SK-N-SH (cell line): ENCODE results near the gene CRIP2. TPM values are rescaled to one million over a fixed set of nuclear protein-coding genes. Genes with fewer than 3 reads are reported as not detected.

Experiments used
- CTCF ChIA-PET: fragments of 300-600, 350-600 bp; formaldehyde crosslinking; extraction: SDS; loops from one replicate; lab custom pipeline; 2021; lab: Yijun Ruan, JAX
- POLR2A ChIA-PET: fragments of 350-600 bp; sonication (Branson Sonifier 250); formaldehyde crosslinking; extraction: SDS; loops from one replicate; lab custom pipeline; 2020; ENCODE audit warnings: antibody characterized with exemption, inconsistent platforms; lab: Yijun Ruan, JAX
- DNase-seq: peaks from one replicate; pipeline ENCODE4 v3.0.0; 2012
- H2AFZ ChIP-seq: fragments of 200-600 bp; sonication (generic); 2 replicates; pipeline ENCODE4 v1.8.1; 2016; ENCODE audit warnings: antibody characterized with exemption, mild to moderate bottlenecking, low read depth
- H3F3A ChIP-seq: fragments of 200-600 bp; sonication (generic); replicated peaks from 2 replicates; pipeline ENCODE3; 2016; ENCODE audit warnings: antibody characterized with exemption, mild to moderate bottlenecking; ENCODE audit not compliant: insufficient read depth
- H3K27ac ChIP-seq, 2 experiments: fragments of 200-500 bp in 1 of 2; fragments of 200-600 bp in 1 of 2; sonication (Bioruptor generic) in 1 of 2; sonication (generic), shearing (Covaris generic) in 1 of 2; 2 replicates each; pipeline versions ENCODE4 v1.5.1 to v1.6.1; 2014 to 2016; ENCODE audit warnings: low read depth in 2 of 2, inconsistent platforms in 1 of 2, low read length in 1 of 2, mild to moderate bottlenecking in 1 of 2, mixed read lengths in 1 of 2
- H3K27me3 ChIP-seq: fragments of 200-600 bp; sonication (generic), shearing (Covaris generic); 2 replicates; pipeline ENCODE4 v1.6.1; 2016; ENCODE audit warnings: mixed run types; ENCODE audit not compliant: insufficient read depth
- H3K36me3 ChIP-seq, 2 experiments: fragments of 200-500 bp in 1 of 2; fragments of 200-600 bp in 1 of 2; sonication (Bioruptor generic) in 1 of 2; sonication (generic) in 1 of 2; replicated peaks in 1 of 2; 2 replicates each; pipeline versions ENCODE3 to v1.5.1; 2014 to 2016; ENCODE audit warnings: low read length in 1 of 2, mild to moderate bottlenecking in 1 of 2; ENCODE audit not compliant: insufficient read depth in 2 of 2, control insufficient read depth in 1 of 2
- H3K4me1 ChIP-seq, 2 experiments: fragments of 200-500 bp in 1 of 2; fragments of 200-600 bp in 1 of 2; sonication (Bioruptor generic) in 1 of 2; sonication (generic), shearing (Covaris generic) in 1 of 2; 2 replicates each; pipeline versions ENCODE4 v1.5.1 to v1.6.1; 2014 to 2016; ENCODE audit warnings: low read depth in 1 of 2, low read length in 1 of 2, mixed run types in 1 of 2; ENCODE audit not compliant: insufficient read depth in 2 of 2, control insufficient read depth in 1 of 2
- H3K4me2 ChIP-seq: fragments of 200-600 bp; sonication (generic), shearing (Covaris generic); 2 replicates; pipeline ENCODE4 v1.6.1; 2017; ENCODE audit warnings: mixed run types
- H3K4me3 ChIP-seq, 2 experiments: fragments of 200-500 bp in 1 of 2; fragments of 200-600 bp in 1 of 2; sonication (Bioruptor generic) in 1 of 2; sonication (generic), shearing (Covaris generic) in 1 of 2; 2 replicates each; pipeline versions ENCODE4 v1.5.1 to v1.8.1; 2014 to 2016; ENCODE audit warnings: low read depth in 2 of 2, inconsistent platforms in 1 of 2, low read length in 1 of 2, mild to moderate bottlenecking in 1 of 2, mixed read lengths in 1 of 2, moderate library complexity in 1 of 2
- H3K79me2 ChIP-seq: fragments of 200-600 bp; sonication (generic); 2 replicates; pipeline ENCODE4 v1.8.1; 2017; ENCODE audit warnings: mild to moderate bottlenecking; ENCODE audit not compliant: insufficient read depth
- H3K9ac ChIP-seq: fragments of 200-600 bp; sonication (generic); 2 replicates; pipeline ENCODE4 v1.6.1; 2017; ENCODE audit warnings: mixed run types
- H3K9me2 ChIP-seq: fragments of 200-600 bp; sonication (generic); 2 replicates; pipeline ENCODE4 v1.6.1; 2017; ENCODE audit warnings: mixed run types
- H3K9me3 ChIP-seq: fragments of 200-600 bp; sonication (generic); 2 replicates; pipeline ENCODE4 v1.6.1; 2017; ENCODE audit warnings: mixed run types, mild to moderate bottlenecking, moderate library complexity
- H4K20me1 ChIP-seq: fragments of 200-600 bp; sonication (generic); 2 replicates; pipeline ENCODE4 v1.6.1; 2017; ENCODE audit warnings: mild to moderate bottlenecking, mixed run types; ENCODE audit not compliant: insufficient read depth
- ELF1 ChIP-seq: IDR thresholded peaks from 2 replicates; pipeline ENCODE4 v1.4.0; 2012
- EP300 ChIP-seq, 2 experiments: IDR thresholded peaks; 2 replicates each; pipeline versions ENCODE4 v1.4.0 to v1.6.1; 2012; ENCODE audit warnings: borderline replicate concordance in 1 of 2, low read depth in 1 of 2, low read length in 1 of 2
- EZH2phosphoT487 ChIP-seq: fragments of 200-600 bp; sonication (generic); IDR thresholded peaks from 2 replicates; pipeline ENCODE4 v1.6.1; 2017; ENCODE audit warnings: low read depth, mixed run types, mild to moderate bottlenecking, antibody characterized with exemption, moderate library complexity, borderline replicate concordance
- FOSL2 ChIP-seq: IDR thresholded peaks from 2 replicates; pipeline ENCODE4 v1.4.0; 2012; ENCODE audit warnings: low read depth, mild to moderate bottlenecking, moderate library complexity, borderline replicate concordance
- FOXJ3 ChIP-seq: sonication (generic); formaldehyde crosslinking; IDR thresholded peaks from 2 replicates; pipeline ENCODE4 v1.5.1; 2020; ENCODE audit warnings: mild to moderate bottlenecking, missing genetic modification reagents
- FOXM1 ChIP-seq: IDR thresholded peaks from 2 replicates; pipeline ENCODE4 v1.4.0; 2012; ENCODE audit warnings: low read depth, mild to moderate bottlenecking
- GABPA ChIP-seq: IDR thresholded peaks from 2 replicates; pipeline ENCODE4 v1.4.0; 2012; ENCODE audit warnings: low read depth, mild to moderate bottlenecking
- GATA2 ChIP-seq: sonication (generic); formaldehyde crosslinking; IDR thresholded peaks from 2 replicates; pipeline ENCODE4 v1.5.0; 2020; ENCODE audit warnings: mild to moderate bottlenecking, missing genetic modification reagents
- MEF2A ChIP-seq: IDR thresholded peaks from 2 replicates; pipeline ENCODE4 v1.4.0; 2012; ENCODE audit warnings: low read depth, borderline replicate concordance
- NFIC ChIP-seq: IDR thresholded peaks from 2 replicates; pipeline ENCODE4 v1.4.0; 2012; ENCODE audit warnings: borderline replicate concordance
- POLR2AphosphoS5 ChIP-seq: IDR thresholded peaks from 2 replicates; pipeline ENCODE4 v1.6.1; 2012; ENCODE audit warnings: low read depth, low read length
- RAD21 ChIP-seq: IDR thresholded peaks from 2 replicates; pipeline ENCODE4 v1.6.1; 2012; ENCODE audit warnings: mild to moderate bottlenecking, low read length
- RCOR1 ChIP-seq: fragments of 150-350 bp; IDR thresholded peaks from 2 replicates; pipeline ENCODE4 v1.6.1; 2017; ENCODE audit warnings: antibody characterized with exemption, low read length
- RFX5 ChIP-seq: IDR thresholded peaks from 2 replicates; pipeline ENCODE4 v1.6.1; 2012; ENCODE audit warnings: mild to moderate bottlenecking, improper control_type of control experiment, low read length
- RXRA ChIP-seq: IDR thresholded peaks from 2 replicates; pipeline ENCODE4 v1.4.0; 2012; ENCODE audit warnings: low read depth, mild to moderate bottlenecking, borderline replicate concordance
- SMC3 ChIP-seq: IDR thresholded peaks from 2 replicates; pipeline ENCODE4 v1.6.1; 2012; ENCODE audit warnings: low read depth, low read length, improper control_type of control experiment
- TAF1 ChIP-seq: IDR thresholded peaks from 2 replicates; pipeline ENCODE4 v1.6.1; 2012; ENCODE audit warnings: low read depth, mild to moderate bottlenecking, low read length, moderate library complexity, borderline replicate concordance
- TEAD4 ChIP-seq: IDR thresholded peaks from 2 replicates; pipeline ENCODE4 v1.4.0; 2012; ENCODE audit warnings: mild to moderate bottlenecking, borderline replicate concordance; ENCODE audit not compliant: insufficient read depth
- YY1 ChIP-seq: IDR thresholded peaks from 2 replicates; pipeline ENCODE4 v1.4.0; 2012; ENCODE audit warnings: low read depth, mild to moderate bottlenecking
- WGBS: methylation state at CpG from one replicate; pipeline ENCODE4 v1.1.6; 2017; ENCODE audit warnings: low lambda C conversion rate; 5-methylcytosine and 5-hydroxymethylcytosine counted together
- polyA plus RNA-seq, 3 experiments: library from polyadenylated mRNA; depleted of rRNA; stranded (reverse); fragments of >200 nt; gene quantifications; 2 replicates each; pipeline ENCODE4 v1.2.3, GENCODE V29; 2012
- TF ChIP-seq, protein P1 (sequence below): fragments of 200-600 bp; sonication (generic); IDR thresholded peaks from 2 replicates; pipeline ENCODE4 v1.6.1; 2017; ENCODE audit warnings: antibody characterized with exemption, mild to moderate bottlenecking, moderate library complexity
- TF ChIP-seq, protein P2 (sequence below): IDR thresholded peaks from 2 replicates; pipeline ENCODE4 v1.4.0; 2012; ENCODE audit warnings: low read depth, borderline replicate concordance
- TF ChIP-seq, protein P3 (sequence below): IDR thresholded peaks from 2 replicates; pipeline ENCODE4 v1.6.1; 2012; ENCODE audit warnings: mild to moderate bottlenecking, low read depth, low read length, moderate library complexity

Gene CRIP2
- polyA plus RNA-seq, 1 of the 3 experiments (the other 2 are of a cell fraction): 335 TPM

- no peak for DNase-seq
- TF ChIP-seq RXRA (no peak), POLR2AphosphoS5 (no peak), FOXJ3 (CRISPR knock-in tag) (no peak), GATA2 (CRISPR knock-in tag) (no peak), TEAD4 (no peak), ELF1 (no peak), EZH2phosphoT487 (no peak), MEF2A (no peak), RFX5 (no peak)
- Histone ChIP-seq H4K20me1 (peaks cover 90% of the 10 kb centered on the region), H3K9me3 (no peaks in the 10 kb centered on the region), H3K27me3 (no peaks in the 10 kb centered on the region), H3K9me2 (no peaks in the 10 kb centered on the region), H3K4me3 (no peak overlapping the region), H2AFZ (no peak overlapping the region), H3K4me2 (no peak overlapping the region), H3K4me1 (peaks cover 0 to 5% of the 10 kb centered on the region in 2 experiments; a peak in 1 of 4 replicates), H3K79me2 (peaks cover 100% of the 10 kb centered on the region), H3K36me3 (peaks cover 3 to 17% of the 10 kb centered on the region in 2 experiments), H3K9ac (no peak overlapping the region), H3K27ac (no peak overlapping the region), H3F3A (peaks cover 21% of the 10 kb centered on the region)
- POLR2A ChIA-PET: interaction anchor here (1.1 kb wide), 1 partner anchor 448 kb away, joined by 3 read pairs; the partner anchor contains the start of gene CLBA1
- 95% methylated on average over 9 of the region's 17 CpGs for WGBS
- CTCF ChIA-PET: interaction anchor here (1.1 to 1.8 kb wide), 3 partner anchors 15 to 57 kb away, joined by 4 to 8 read pairs (median 5); no protein-coding TSS in a partner anchor
Observed at GRCh38 chr14:105433161-105433605, 41.4 kb upstream of the CRIP2 start.

DNA sequence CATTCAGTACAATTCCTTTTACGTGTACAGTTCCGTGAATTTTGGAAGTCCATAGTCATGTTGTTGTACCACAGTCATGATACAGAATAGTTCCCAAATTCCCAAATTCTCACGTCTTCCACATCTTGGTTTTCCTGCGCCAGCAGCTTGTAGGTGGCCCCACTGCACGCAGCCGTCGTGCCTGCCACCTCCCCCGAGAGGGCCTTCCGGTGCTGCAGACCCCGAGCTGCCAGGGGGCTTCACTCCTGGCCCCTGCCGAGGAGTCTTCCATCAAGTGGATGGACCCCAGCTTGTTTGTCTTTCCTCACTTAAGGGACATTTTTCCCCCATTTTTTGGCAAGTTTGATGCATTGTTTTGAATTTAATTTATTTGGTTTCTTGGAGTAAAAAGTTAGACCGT, 38.2 kb upstream of the CRIP2 start:
- H4K20me1 ChIP-seq: peaks cover 85% of the 10 kb centered on the region
- TF ChIP-seq FOXM1 (no peak), RAD21 (no peak), MEF2A (no peak), YY1 (no peak), FOSL2 (no peak), RCOR1 (no peak), EP300 (IDR thresholded peaks at IDR 0.05; ENCODE audit: borderline replicate concordance in 1 of 2, low read depth in 1 of 2, low read length in 1 of 2) (no peak), TAF1 (no peak), SMC3 (no peak), RXRA (no peak), EZH2phosphoT487 (no peak), NFIC (no peak), FOXJ3 (CRISPR knock-in tag) (no peak), GABPA (no peak)
- TF ChIP-seq, protein P1, sequence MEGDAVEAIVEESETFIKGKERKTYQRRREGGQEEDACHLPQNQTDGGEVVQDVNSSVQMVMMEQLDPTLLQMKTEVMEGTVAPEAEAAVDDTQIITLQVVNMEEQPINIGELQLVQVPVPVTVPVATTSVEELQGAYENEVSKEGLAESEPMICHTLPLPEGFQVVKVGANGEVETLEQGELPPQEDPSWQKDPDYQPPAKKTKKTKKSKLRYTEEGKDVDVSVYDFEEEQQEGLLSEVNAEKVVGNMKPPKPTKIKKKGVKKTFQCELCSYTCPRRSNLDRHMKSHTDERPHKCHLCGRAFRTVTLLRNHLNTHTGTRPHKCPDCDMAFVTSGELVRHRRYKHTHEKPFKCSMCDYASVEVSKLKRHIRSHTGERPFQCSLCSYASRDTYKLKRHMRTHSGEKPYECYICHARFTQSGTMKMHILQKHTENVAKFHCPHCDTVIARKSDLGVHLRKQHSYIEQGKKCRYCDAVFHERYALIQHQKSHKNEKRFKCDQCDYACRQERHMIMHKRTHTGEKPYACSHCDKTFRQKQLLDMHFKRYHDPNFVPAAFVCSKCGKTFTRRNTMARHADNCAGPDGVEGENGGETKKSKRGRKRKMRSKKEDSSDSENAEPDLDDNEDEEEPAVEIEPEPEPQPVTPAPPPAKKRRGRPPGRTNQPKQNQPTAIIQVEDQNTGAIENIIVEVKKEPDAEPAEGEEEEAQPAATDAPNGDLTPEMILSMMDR: no peak
- TF ChIP-seq, protein P2, sequence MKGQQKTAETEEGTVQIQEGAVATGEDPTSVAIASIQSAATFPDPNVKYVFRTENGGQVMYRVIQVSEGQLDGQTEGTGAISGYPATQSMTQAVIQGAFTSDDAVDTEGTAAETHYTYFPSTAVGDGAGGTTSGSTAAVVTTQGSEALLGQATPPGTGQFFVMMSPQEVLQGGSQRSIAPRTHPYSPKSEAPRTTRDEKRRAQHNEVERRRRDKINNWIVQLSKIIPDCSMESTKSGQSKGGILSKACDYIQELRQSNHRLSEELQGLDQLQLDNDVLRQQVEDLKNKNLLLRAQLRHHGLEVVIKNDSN: no peak
- TF ChIP-seq, protein P3, sequence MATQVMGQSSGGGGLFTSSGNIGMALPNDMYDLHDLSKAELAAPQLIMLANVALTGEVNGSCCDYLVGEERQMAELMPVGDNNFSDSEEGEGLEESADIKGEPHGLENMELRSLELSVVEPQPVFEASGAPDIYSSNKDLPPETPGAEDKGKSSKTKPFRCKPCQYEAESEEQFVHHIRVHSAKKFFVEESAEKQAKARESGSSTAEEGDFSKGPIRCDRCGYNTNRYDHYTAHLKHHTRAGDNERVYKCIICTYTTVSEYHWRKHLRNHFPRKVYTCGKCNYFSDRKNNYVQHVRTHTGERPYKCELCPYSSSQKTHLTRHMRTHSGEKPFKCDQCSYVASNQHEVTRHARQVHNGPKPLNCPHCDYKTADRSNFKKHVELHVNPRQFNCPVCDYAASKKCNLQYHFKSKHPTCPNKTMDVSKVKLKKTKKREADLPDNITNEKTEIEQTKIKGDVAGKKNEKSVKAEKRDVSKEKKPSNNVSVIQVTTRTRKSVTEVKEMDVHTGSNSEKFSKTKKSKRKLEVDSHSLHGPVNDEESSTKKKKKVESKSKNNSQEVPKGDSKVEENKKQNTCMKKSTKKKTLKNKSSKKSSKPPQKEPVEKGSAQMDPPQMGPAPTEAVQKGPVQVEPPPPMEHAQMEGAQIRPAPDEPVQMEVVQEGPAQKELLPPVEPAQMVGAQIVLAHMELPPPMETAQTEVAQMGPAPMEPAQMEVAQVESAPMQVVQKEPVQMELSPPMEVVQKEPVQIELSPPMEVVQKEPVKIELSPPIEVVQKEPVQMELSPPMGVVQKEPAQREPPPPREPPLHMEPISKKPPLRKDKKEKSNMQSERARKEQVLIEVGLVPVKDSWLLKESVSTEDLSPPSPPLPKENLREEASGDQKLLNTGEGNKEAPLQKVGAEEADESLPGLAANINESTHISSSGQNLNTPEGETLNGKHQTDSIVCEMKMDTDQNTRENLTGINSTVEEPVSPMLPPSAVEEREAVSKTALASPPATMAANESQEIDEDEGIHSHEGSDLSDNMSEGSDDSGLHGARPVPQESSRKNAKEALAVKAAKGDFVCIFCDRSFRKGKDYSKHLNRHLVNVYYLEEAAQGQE: no peak
- H2AFZ ChIP-seq: no peak overlapping the region
- peaks cover 88% of the 10 kb centered on the region for H3K79me2 ChIP-seq
- H3K36me3 ChIP-seq: peaks cover 9 to 15% of the 10 kb centered on the region in 2 experiments
- no peaks in the 10 kb centered on the region for H3K9me2 ChIP-seq
- H3K4me2 ChIP-seq: no peak overlapping the region
- no peak overlapping the region for H3K27ac ChIP-seq
- DNase-seq: no peak
- peaks cover 0 to 8% of the 10 kb centered on the region in 2 experiments; a peak in 1 of 4 replicates for H3K4me1 ChIP-seq
- POLR2A ChIA-PET: no interaction called here
- H3K9me3 ChIP-seq: no peaks in the 10 kb centered on the region
- H3K4me3 ChIP-seq: no peak overlapping the region
- CTCF ChIA-PET: interaction anchor here (0.8 to 3.8 kb wide), 6 partner anchors 11 to 53 kb away, joined by 3 to 18 read pairs (median 6); no protein-coding TSS in a partner anchor
- H3F3A ChIP-seq: peaks cover 5% of the 10 kb centered on the region
- H3K9ac ChIP-seq: no peak overlapping the region
- H3K27me3 ChIP-seq: no peaks in the 10 kb centered on the region
- 96% methylated on average over 12 of the region's 12 CpGs for WGBS
